RWPE2 (cell line): ENCODE results near the gene CLCF1.

Experiments used
- ATAC-seq: fragments of 200-7000 bp; cut with Tn5 transposase; 3 replicates; pipeline ENCODE4 v1.9.1; 2021; ENCODE audit warnings: low read depth
- DNase-seq: peaks from one replicate; pipeline ENCODE4 v3.0.0-alpha.2; 2020; ENCODE audit warnings: low spot score
- H3K27ac ChIP-seq: fragments of 450-650 bp; 2 replicates; pipeline ENCODE4 v1.5.1; 2017; ENCODE audit warnings: mild to moderate bottlenecking; ENCODE audit not compliant: poor library complexity, severe bottlenecking
- H3K27me3 ChIP-seq: fragments of 250-450 bp; sonication (Bioruptor Pico); 2 replicates; pipeline ENCODE4 v1.5.1; 2021; ENCODE audit warnings: mild to moderate bottlenecking, moderate library complexity; ENCODE audit not compliant: insufficient read depth, poor library complexity, severe bottlenecking
- H3K36me3 ChIP-seq: fragments of 250-450 bp; sonication (Bioruptor Pico); 2 replicates; pipeline ENCODE4 v1.5.1; 2020; ENCODE audit warnings: low read depth, mild to moderate bottlenecking, moderate library complexity
- H3K4me1 ChIP-seq: fragments of 250-450 bp; sonication (Bioruptor Pico); 2 replicates; pipeline ENCODE4 v1.5.1; 2021; ENCODE audit warnings: mild to moderate bottlenecking, moderate library complexity; ENCODE audit not compliant: insufficient read depth, poor library complexity, severe bottlenecking
- H3K4me3 ChIP-seq: fragments of 250-450 bp; sonication (Bioruptor Pico); 2 replicates; pipeline ENCODE4 v1.5.1; 2021; ENCODE audit warnings: mild to moderate bottlenecking, moderate library complexity; ENCODE audit not compliant: severe bottlenecking
- H3K9me3 ChIP-seq: fragments of 250-450 bp; sonication (Bioruptor Pico); 2 replicates; pipeline ENCODE4 v1.5.1; 2021; ENCODE audit warnings: mild to moderate bottlenecking, moderate library complexity; ENCODE audit not compliant: severe bottlenecking
- TF ChIP-seq, protein P1 (sequence below): fragments of 450-650 bp; IDR thresholded peaks from one replicate; pipeline ENCODE4 v1.5.1; 2017; ENCODE audit warnings: mild to moderate bottlenecking, moderate library complexity; ENCODE audit not compliant: poor library complexity, severe bottlenecking

Gene CLCF1

GRCh38 chr11:67365736-67366444, 7.5 kb downstream of the CLCF1 start:
- Histone ChIP-seq H3K4me1 (no peaks in the 10 kb centered on the region), H3K4me3 (no peak overlapping the region), H3K27ac (no peak overlapping the region), H3K27me3 (no peaks in the 10 kb centered on the region), H3K36me3 (no peaks in the 10 kb centered on the region), H3K9me3 (no peaks in the 10 kb centered on the region)
- ATAC-seq (no peak), DNase-seq (no peak)
- TF ChIP-seq, protein P1, sequence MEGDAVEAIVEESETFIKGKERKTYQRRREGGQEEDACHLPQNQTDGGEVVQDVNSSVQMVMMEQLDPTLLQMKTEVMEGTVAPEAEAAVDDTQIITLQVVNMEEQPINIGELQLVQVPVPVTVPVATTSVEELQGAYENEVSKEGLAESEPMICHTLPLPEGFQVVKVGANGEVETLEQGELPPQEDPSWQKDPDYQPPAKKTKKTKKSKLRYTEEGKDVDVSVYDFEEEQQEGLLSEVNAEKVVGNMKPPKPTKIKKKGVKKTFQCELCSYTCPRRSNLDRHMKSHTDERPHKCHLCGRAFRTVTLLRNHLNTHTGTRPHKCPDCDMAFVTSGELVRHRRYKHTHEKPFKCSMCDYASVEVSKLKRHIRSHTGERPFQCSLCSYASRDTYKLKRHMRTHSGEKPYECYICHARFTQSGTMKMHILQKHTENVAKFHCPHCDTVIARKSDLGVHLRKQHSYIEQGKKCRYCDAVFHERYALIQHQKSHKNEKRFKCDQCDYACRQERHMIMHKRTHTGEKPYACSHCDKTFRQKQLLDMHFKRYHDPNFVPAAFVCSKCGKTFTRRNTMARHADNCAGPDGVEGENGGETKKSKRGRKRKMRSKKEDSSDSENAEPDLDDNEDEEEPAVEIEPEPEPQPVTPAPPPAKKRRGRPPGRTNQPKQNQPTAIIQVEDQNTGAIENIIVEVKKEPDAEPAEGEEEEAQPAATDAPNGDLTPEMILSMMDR, result no peak

- TF ChIP-seq, protein P1, result no peak
- Histone ChIP-seq H3K36me3 (no peaks in the 10 kb centered on the region), H3K4me1 (no peaks in the 10 kb centered on the region), H3K27me3 (no peaks in the 10 kb centered on the region), H3K9me3 (no peaks in the 10 kb centered on the region), H3K4me3 (no peak overlapping the region), H3K27ac (no peak overlapping the region)
- no peak for DNase-seq
- no peak for ATAC-seq
Measured at GRCh38 chr11:67364783-67365722, 8.3 kb downstream of the CLCF1 start.

DNA sequence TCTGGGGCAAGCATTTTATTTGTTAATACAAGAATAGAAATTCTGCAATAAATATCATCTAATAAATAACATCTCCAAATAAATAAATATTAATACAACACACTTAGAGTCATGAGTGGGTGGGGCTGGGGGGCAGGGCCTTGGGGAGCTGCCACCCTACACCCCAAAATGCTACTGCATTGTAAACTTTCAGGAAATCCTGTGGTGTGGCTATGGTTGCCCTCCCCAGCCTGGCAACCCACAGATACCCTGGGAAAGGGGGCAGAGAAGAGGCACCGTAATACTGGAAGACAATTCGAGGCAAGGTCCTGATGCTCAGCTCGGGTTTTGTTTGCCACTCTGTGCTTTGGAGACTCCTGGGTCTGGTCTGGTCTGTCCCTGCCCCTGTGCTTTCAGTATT, 9.2 kb downstream of the CLCF1 start:
- Histone ChIP-seq H3K4me1 (no peaks in the 10 kb centered on the region), H3K9me3 (no peaks in the 10 kb centered on the region), H3K27ac (no peak overlapping the region), H3K36me3 (no peaks in the 10 kb centered on the region), H3K27me3 (no peaks in the 10 kb centered on the region), H3K4me3 (no peak overlapping the region)
- TF ChIP-seq, protein P1, result no peak
- ATAC-seq (no peak), DNase-seq (no peak)

DNA sequence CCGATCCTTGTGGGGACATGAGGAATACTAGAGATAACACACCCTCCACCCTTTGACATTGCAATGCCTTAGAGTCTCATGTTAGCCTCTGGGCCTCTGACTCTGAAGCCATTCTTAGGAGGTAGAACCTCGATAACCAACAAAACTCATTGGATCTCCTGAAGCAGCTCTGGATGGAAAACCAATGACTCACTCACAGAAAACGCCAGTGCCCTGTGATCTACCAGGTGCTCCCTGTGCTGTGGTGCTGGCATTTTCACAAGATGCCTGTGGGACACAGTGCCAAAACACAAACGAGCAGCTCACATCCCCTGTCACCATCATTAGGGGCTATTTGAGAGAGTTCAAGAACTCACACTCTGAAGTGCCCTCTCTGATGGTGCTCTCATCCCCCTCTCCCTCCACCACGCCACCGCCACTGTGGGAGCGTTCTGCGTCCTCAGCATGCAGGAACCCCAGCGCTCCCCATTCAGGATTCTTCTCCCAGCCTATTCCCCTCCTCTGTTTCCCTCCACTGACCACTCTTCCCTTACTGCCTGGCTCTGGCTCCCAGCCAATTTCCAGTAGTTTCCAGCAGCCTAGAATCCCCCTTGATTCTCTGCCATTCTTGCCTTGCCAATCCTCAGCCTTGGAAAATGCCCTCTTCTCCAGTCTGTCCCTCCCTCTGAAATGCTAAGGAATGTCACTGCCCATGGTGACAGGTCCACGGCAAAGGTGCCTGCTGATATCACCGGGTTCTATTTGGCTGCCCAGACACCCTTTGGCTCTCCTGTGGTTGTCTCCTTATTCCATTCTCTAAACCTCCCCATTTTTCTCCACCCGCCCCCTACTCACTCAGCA, 15.3 kb downstream of the CLCF1 start:
- H3K27ac ChIP-seq, result peak overlapping the region; percentile 95
- H3K4me3 ChIP-seq, result no peak overlapping the region

More for the DNA sequence above, 15.3 kb downstream of the CLCF1 start:
- no peak for DNase-seq
- 0 out of 3 replicates have a peak, but pooled peaks have one; percentile 4 for ATAC-seq
- no peaks in the 10 kb centered on the region for H3K36me3 ChIP-seq
- no peaks in the 10 kb centered on the region for H3K9me3 ChIP-seq
- TF ChIP-seq, protein P1, result no peak
- no peaks in the 10 kb centered on the region for H3K27me3 ChIP-seq
- H3K4me1 ChIP-seq, result peaks cover 34% of the 10 kb centered on the region
